HG03060 (cell line): Measurements from ENCODE around the gene MORN1.

Source experiments
- ATAC-seq: cut with Tn5 transposase; IDR thresholded peaks from one replicate; pipeline ENCODE4 v1.9.1; 2021; ENCODE audit warnings: low read depth, moderate number of reproducible peaks; ENCODE audit not compliant: unreplicated experiment

Gene MORN1

GRCh38 chr1:2406451-2407041 is 15.2 kb upstream of the MORN1 start:
- ATAC-seq: no peak

GRCh38 chr1:2405588-2406295 is 14.4 kb upstream of the MORN1 start:
- no peak for ATAC-seq

DNA sequence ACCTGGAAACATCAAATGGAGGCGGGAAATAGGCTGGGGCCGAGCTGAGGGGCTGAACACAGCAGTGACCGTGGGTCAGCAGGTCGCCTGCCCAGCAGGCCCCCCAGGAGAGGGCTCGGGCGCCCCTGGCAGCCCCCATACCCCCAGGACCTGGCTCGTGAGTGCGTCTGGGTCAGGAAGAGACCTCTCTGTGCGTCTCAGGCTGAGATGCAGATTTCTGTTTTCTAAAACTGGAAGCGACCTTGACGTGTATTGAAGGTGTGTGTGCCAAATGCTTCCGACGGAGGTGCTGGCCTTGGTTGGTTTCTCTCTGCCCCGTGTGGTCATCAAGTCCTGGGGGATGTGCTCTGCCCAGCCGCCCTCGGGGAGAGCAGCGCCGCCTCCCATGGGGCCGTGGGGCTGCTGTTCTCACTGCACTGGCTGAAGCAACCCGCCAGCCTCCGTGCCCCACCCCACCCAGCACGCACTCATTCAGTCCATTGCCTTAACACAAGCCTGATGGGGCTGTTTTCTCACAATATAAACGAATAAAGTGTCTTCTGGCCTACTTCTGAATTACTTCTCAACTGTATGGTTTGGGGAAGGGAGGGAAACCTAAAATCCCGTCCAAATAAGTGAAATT is 13.6 kb upstream of the MORN1 start:
- no peak for ATAC-seq

DNA sequence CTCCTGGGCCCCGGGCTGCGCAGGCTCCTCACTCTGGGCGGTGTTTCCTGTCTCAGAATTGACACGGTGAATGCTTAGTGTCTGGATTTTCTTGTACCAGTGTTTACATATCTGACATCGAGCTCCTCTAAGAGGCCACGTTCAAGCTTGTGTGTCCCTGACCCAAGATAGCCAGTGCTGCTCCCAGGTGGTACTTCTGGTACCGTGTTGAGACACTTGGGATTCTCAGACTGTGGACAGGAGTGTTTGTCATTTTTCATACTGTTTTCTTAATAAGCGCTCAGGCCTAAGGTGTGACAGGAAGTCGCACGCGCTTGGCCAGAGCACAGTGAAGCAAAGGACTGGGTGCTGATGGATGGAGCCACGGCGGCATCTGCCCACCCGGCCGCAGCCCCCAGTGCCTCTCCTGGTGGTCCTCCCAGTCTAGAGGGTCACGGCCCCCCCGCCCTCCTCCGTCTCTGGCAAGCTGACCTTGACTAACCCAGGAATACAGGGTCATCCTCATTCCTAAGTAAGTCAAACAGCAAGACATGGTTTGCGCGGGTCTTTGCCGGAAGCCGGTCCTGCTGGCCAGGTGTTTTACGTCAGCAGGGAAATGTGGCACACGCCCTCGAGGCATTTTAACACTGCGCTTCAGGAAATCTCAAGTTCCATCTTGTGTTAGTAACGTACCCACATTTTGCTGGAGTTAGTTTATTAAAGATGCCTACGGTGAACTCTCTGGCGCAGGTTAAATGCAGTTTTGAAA is 13.0 kb upstream of the MORN1 start:
- no peak for ATAC-seq

GRCh38 chr1:2403273-2403672 is 11.9 kb upstream of the MORN1 start:
- no peak for ATAC-seq

- no peak for ATAC-seq
These were observed 11.1 kb upstream of the MORN1 start for GRCh38 chr1:2402420-2402819.

DNA sequence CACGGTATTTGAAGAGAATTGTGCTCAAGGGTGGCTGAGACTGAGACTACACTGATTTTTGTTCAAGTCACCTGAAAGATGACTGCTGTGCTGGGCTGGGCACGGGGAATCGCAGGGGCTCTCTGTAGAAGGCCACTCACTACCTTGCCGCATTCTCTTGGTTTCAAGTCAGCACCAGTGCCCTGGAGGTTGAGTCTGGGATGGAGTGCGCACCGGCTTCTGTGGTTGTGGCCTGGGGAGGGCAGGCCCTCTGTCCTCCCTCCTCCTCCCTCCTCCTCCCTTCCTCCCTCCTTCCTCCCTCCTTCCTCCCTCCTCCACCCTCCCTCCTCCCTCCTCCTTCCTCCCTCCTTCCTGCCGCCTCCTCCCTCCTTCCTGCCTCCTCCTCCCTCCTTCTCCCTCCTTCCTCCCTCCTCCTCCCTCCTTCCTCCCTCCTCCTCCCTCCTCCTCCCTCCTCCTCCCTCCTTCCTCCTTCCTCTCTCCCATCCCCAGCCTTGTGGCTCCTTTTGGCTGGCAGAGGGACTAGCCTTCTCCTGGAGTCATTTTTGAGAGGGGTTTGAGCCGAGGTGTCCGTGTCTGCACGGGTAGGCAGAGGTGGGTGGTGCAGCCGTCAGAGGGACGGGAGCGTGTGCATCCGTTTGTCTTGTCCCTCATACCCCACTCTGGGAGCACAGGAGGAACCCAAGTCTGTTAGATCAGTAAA is 9.7 kb upstream of the MORN1 start:
- no peak for ATAC-seq

DNA sequence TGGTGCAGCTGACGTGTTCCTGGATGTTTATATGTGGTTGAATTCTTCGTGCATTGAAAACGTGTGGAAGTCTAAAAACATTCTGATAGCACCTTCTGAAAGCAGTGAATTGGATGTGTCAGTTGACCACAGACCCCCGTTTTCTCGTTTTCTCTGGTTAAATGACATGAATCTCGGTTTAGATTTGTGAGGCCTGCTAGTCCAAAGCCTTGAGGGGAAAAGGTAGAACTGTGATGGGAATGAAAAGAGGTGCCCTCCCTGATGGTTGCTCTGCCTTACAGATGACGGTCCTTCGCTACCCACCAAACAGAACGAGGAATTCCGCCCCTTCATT is 9.2 kb upstream of the MORN1 start:
- ATAC-seq: no peak

GRCh38 chr1:2399890-2400575 is 8.7 kb upstream of the MORN1 start:
- no peak for ATAC-seq

GRCh38 chr1:2398871-2399270 is 7.5 kb upstream of the MORN1 start:
- ATAC-seq: no peak

DNA sequence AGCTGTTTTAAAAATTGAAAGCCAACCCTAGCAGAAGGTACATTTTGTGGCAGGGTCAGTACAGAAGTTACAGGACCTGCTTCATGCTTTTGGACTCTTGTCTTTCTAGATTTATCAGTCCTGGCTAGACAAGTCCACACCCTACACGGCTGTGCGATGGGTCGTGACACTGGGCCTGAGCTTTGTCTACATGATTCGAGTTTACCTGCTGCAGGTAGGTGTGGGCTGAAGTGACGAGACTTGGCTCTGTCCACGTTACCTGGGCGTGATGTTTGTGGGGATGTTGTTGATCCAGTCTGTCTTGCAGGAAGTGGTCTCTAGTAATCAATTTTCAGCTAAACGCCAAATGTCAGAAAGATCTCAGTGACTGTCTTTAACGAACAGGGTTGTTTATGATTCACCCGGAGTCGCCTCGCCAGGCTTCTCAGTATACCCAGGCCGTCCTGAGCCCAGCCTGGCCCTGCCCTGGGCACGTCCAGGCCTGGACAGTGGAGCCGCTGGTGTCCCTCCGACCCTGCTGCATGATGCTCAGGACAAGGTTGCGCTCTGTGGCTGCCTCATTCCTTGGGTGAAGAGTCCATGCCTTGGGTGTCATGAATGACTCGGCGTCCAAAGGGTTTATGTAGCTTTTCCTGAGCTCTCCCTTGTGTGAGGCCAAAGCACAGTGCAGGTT is 5.8 kb upstream of the MORN1 start:
- no peak for ATAC-seq

DNA sequence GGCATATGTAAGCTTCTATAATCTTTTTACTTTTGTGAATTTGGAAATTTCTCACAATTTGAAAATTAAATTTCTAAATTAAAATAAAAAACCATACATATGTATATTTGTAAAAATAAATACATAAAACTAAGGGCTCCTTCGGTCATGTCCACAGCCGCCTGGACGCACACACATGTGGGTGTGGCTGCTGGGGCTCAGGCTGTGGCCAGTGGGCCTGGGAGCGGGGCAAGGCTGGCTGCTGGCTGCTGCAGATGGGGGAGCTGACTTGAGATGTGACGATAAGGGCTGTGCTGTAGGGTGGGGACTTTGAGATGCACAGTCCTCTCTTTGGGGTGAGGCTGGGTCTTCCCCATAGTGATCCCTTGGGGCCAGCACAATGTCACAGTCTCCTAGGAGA is 5.1 kb upstream of the MORN1 start:
- ATAC-seq: no peak

GRCh38 chr1:2396059-2396458 is 4.7 kb upstream of the MORN1 start:
- ATAC-seq: no peak

DNA sequence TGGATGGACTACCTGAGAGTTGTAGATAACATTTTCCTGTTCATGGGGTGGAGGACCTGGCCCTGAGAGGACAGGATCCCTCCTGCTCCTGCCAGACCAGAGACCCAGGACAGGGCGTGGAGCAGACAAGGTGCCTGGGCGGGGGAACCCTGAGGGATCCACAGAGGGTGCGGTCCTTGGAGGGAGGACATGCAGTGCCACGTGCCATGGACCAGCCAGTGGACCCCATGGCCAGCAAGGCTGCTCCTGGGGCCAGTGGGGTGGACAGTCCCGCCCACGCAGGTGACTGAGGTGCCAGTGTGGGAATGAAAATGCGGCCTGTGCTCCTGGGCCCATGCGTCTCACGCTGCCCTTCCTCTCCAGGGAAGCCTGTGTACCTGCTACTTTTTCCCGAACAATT is 3.9 kb upstream of the MORN1 start:
- no peak for ATAC-seq

DNA sequence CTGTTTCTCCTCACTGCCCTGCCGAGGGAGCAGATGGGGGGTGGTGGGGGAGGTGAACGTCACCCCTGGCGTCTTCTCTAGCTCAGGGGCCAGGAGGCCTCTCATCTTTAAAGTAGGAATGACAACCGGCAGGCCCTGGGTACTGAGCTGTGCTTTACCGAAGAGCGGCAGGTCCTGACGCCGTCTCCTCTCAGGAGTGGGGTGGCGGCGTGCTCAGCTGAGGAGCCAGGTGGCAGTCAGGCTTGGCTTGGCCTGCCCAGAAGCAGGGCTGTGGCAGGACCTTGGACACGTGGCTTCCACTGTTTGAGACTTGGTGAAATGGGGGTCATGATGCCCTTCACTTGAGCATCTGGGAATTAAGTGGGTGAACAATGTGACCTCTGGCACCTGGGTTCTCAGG is 3.4 kb upstream of the MORN1 start:
- no peak for ATAC-seq

- no peak for ATAC-seq
These were observed 2.9 kb upstream of the MORN1 start for GRCh38 chr1:2394220-2394619.

DNA sequence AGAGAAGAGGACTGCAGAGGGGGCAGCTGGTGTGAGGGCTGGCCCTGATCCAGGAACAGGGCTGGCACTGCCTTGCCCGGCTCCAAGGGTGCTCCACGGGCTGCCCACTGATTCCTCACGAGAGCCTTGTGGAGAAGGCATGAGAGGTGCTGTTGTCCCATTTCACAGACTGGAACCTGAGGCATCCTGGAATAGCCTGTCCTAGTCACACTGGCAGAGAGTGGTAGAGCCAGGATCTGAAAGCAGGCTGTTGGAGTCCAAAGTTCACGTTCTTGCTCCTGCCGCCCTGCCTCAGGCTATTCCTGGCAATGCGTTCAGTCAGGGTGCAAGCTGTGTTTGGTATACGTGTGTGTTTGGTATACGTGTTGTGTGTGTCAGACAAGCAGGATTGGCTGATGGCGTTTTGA is 2.1 kb upstream of the MORN1 start:
- ATAC-seq: no peak

DNA sequence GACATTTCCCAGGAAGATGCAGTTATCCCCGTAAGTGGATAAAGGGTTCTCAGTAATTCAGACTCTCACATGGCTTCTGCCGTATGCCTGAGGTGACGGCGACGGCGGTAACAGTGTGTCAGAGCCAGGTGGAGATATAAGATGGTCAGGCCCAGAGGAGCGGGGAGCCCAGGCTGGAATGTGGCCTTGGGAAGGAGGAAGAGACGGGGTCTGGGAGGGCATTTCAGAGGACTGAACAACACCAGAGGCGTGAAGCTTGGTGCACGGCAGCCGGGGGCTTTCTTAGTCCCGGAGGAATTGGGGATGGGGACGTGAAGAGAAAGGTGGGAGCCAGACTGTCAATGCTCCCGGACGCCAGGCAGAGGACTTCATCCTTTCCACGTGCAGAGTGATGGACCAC is 1.3 kb upstream of the MORN1 start:
- ATAC-seq: no peak

DNA sequence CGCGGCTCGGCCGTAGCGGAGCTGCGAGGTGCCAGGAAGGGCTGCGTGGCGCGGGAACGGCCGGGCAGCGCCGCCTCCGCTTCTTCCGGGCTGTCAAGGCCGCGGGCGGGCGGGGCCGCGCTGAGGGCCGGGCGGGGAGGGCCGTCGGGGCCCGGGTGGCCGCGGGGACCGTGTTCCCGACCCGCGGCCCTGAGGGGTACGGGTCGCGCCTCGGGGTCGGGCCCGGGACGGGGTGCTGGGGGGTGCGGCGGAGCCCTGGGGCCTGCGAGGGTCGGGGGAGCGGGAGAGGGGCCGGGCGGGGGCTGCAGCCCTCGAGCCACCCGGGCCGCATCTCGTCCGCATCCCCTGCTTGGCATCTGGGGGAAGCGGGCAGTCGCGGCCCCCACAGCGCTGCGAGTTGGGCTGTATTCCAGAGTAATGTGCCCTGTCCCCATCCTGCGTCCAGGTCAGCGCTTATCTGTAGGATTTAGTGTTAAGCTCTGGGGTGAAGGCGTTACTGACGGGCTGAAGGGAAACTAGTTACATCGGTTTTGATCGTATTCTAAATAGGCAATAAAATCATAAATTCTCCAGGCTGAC is 666 bp upstream of the MORN1 start:
- ATAC-seq: no peak

DNA sequence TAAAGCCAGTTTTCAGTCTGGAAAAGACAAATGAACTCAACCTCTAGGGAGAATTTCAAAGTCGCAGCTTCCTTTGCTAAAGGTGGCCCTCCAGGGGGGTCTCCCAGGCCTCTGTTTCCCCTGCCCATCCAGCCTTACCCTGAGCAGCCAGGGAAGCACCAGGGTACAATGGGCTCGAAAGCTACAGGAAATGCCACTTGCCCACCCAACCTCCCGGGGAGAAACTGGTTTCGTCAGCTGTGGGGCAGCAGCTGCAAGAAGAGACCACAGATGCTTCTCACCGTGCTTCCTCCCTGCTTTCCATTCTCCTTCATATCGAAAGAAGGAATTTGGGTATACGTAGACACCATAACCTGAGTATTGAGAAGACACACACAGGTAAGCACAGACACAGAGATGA is 1.7 kb downstream of the MORN1 start:
- ATAC-seq: no peak
